IMR-90 (cell line): ENCODE results near the gene ARMH3. TPM values are rescaled to one million over a fixed set of nuclear protein-coding genes. Genes with fewer than 3 reads are reported as not detected.
A peak's percentile ranks its signal among the peaks of the same experiment; 100 is the strongest.

Experiments used
- ATAC-seq: fragments of 200-7000 bp; cut with Tn5 transposase; 2 replicates; pipeline ENCODE4 v1.9.1; 2020; ENCODE audit warnings: low read depth, mild to moderate bottlenecking, moderate library complexity
- BruUV-seq: library from RNA; stranded (reverse); fragments of 400-500 nt; replicated peaks from 2 replicates; lab custom pipeline; 2021; lab: Mats Ljungman, UMichigan
- CTCF ChIA-PET: fragments of 300-600 bp; formaldehyde crosslinking; extraction: SDS; loops from one replicate; lab custom pipeline; 2021; ENCODE audit warnings: antibody characterized with exemption; lab: Yijun Ruan, JAX
- POLR2A ChIA-PET: fragments of 300-600 bp; sonication (Branson Sonifier 250); formaldehyde crosslinking; loops from one replicate; lab custom pipeline; 2022; ENCODE audit warnings: antibody characterized with exemption; ENCODE audit not compliant: unreplicated experiment; lab: Charles Lee
- DNase-seq: peaks from one replicate; pipeline ENCODE4 v3.0.0; 2013
- H2AFZ ChIP-seq: replicated peaks from 2 replicates; pipeline ENCODE3; 2013; ENCODE audit warnings: low read length, mild to moderate bottlenecking; ENCODE audit not compliant: poor library complexity
- H2AK5ac ChIP-seq: 2 replicates; pipeline ENCODE4 v1.6.1; 2013; ENCODE audit warnings: low read depth, low read length, inconsistent platforms
- H2AK9ac ChIP-seq: replicated peaks from 2 replicates; pipeline ENCODE3; 2013; ENCODE audit warnings: mild to moderate bottlenecking, low read depth, low read length, moderate library complexity; ENCODE audit not compliant: poor library complexity
- H2BK120ac ChIP-seq: 2 replicates; pipeline ENCODE4 v1.6.1; 2013; ENCODE audit warnings: low read depth, low read length, inconsistent platforms
- H2BK15ac ChIP-seq: 3 replicates; pipeline ENCODE4 v1.6.1; 2013; ENCODE audit warnings: low read depth, low read length, inconsistent platforms
- H2BK20ac ChIP-seq: 2 replicates; pipeline ENCODE4 v1.6.1; 2013; ENCODE audit warnings: low read depth, mild to moderate bottlenecking, inconsistent platforms, low read length, moderate library complexity
- H2BK5ac ChIP-seq: 2 replicates; pipeline ENCODE4 v1.6.1; 2013; ENCODE audit warnings: mild to moderate bottlenecking, low read depth, low read length, inconsistent platforms; ENCODE audit not compliant: poor library complexity, severe bottlenecking
- H3K14ac ChIP-seq: replicated peaks from 2 replicates; pipeline ENCODE4 v1.6.1; 2013; ENCODE audit warnings: low read depth, low read length, inconsistent platforms
- H3K18ac ChIP-seq: 2 replicates; pipeline ENCODE4 v1.6.1; 2013; ENCODE audit warnings: low read depth, low read length, control low read depth
- H3K23ac ChIP-seq: 2 replicates; pipeline ENCODE4 v1.6.1; 2013; ENCODE audit warnings: low read depth, low read length, inconsistent platforms
- H3K27ac ChIP-seq: 2 replicates; pipeline ENCODE4 v1.5.1; 2013; ENCODE audit warnings: mild to moderate bottlenecking, control low read depth, low read length; ENCODE audit not compliant: insufficient read depth
- H3K27me3 ChIP-seq: 2 replicates; pipeline ENCODE4 v1.6.1; 2013; ENCODE audit warnings: low read length; ENCODE audit not compliant: control insufficient read depth, insufficient read depth
- H3K36me3 ChIP-seq: 2 replicates; pipeline ENCODE4 v1.6.1; 2013; ENCODE audit warnings: low read length, mixed read lengths; ENCODE audit not compliant: control insufficient read depth, insufficient read depth
- H3K4ac ChIP-seq: 2 replicates; pipeline ENCODE4 v1.6.1; 2013; ENCODE audit warnings: low read depth, low read length, inconsistent platforms
- H3K4me1 ChIP-seq: 2 replicates; pipeline ENCODE4 v1.6.1; 2013; ENCODE audit warnings: low read length, mixed read lengths; ENCODE audit not compliant: control insufficient read depth, insufficient read depth
- H3K4me2 ChIP-seq: 2 replicates; pipeline ENCODE4 v1.6.1; 2013; ENCODE audit warnings: low read depth, mild to moderate bottlenecking, control low read depth, low read length, moderate library complexity
- H3K4me3 ChIP-seq: 2 replicates; pipeline ENCODE4 v1.5.1; 2013; ENCODE audit warnings: low read depth, mild to moderate bottlenecking, control low read depth, low read length, moderate library complexity; ENCODE audit not compliant: insufficient read depth
- H3K56ac ChIP-seq: 2 replicates; pipeline ENCODE4 v1.6.1; 2013; ENCODE audit warnings: low read length, inconsistent platforms; ENCODE audit not compliant: insufficient read depth; ENCODE audit errors: extremely low read depth
- H3K79me1 ChIP-seq, 2 experiments: 2 replicates each; pipeline ENCODE4 v1.6.1; 2013; ENCODE audit warnings: low read length in 2 of 2, inconsistent platforms in 1 of 2, low read depth in 1 of 2
- H3K9ac ChIP-seq: 2 replicates; pipeline ENCODE4 v1.6.1; 2013; ENCODE audit warnings: low read depth, low read length, control low read depth
- H3K9me1 ChIP-seq: 2 replicates; pipeline ENCODE4 v1.6.1; 2013; ENCODE audit warnings: low read length, inconsistent platforms; ENCODE audit not compliant: insufficient read depth
- H3K9me3 ChIP-seq: 2 replicates; pipeline ENCODE4 v1.6.1; 2013; ENCODE audit warnings: low read length; ENCODE audit not compliant: control insufficient read depth, insufficient read depth
- H4K20me1 ChIP-seq: 2 replicates; pipeline ENCODE4 v1.6.1; 2013; ENCODE audit warnings: low read length, inconsistent platforms; ENCODE audit not compliant: insufficient read depth
- H4K5ac ChIP-seq: 2 replicates; pipeline ENCODE4 v1.6.1; 2013; ENCODE audit warnings: mild to moderate bottlenecking, low read depth, low read length, control low read depth
- H4K8ac ChIP-seq, 2 experiments: 2 replicates each; pipeline ENCODE4 v1.6.1; 2013; ENCODE audit warnings: low read depth in 2 of 2, low read length in 2 of 2, control low read depth in 1 of 2, inconsistent platforms in 1 of 2
- H4K91ac ChIP-seq: 2 replicates; pipeline ENCODE4 v1.6.1; 2013; ENCODE audit warnings: low read depth, low read length, inconsistent platforms; ENCODE audit not compliant: insufficient read depth
- CHD1 ChIP-seq: IDR thresholded peaks from 2 replicates; pipeline ENCODE4 v1.6.1; 2012; ENCODE audit warnings: low read depth, low read length, improper control_type of control experiment
- WGBS, 2 experiments: methylation state at CpG; one replicate each; pipeline versions ENCODE4 v1.1.5 to v1.1.7; 2013; ENCODE audit warnings: missing lambda C conversion rate in 2 of 2; ENCODE audit not compliant: insufficient read length in 1 of 2; ENCODE audit errors: extremely low coverage in 2 of 2; 5-methylcytosine and 5-hydroxymethylcytosine counted together
- dilution Hi-C: fragments of 300-500 bp; cut with HindIII; formaldehyde crosslinking; loops from one replicate; pipeline ENCODE4 v1.14.3; 2018; ENCODE audit warnings: low sequenced_read_pairs; ENCODE audit not compliant: unreplicated experiment
- in situ Hi-C: fragments of 300-500 bp; cut with MboI; formaldehyde crosslinking; loops from 3 replicates; pipeline ENCODE4 v1.14.3; 2019; ENCODE audit warnings: low sequenced_read_pairs, inconsistent platforms, mixed read lengths
- intact Hi-C: fragments of 100-400 bp; cut with micrococcal nuclease; formaldehyde crosslinking; loops from 2 replicates; pipeline ENCODE4 v1.10.0; 2022
- polyA plus RNA-seq, 3 experiments: library from polyadenylated mRNA; depleted of rRNA; stranded (reverse); fragments of >200 nt; gene quantifications; 2 replicates each; pipeline ENCODE4 v1.2.3, GENCODE V29; 2012; ENCODE audit warnings: low replicate concordance in 1 of 3
- total RNA-seq: library from RNA; depleted of rRNA; stranded (reverse); fragments of >200 nt; gene quantifications from 2 replicates; pipeline ENCODE4 v1.2.3, GENCODE V29; 2012

ARMH3 gene
- total and polyA plus RNA-seq, 2 of the 4 experiments (the other 2 are of a cell fraction), result 12.1 to 13.1 TPM

- no peaks in the 10 kb centered on the region for H3K36me3 ChIP-seq
- ATAC-seq (no peak), DNase-seq (no peak)
- H2AK5ac ChIP-seq, result no peak overlapping the region
- H3K9me1 ChIP-seq, result peaks cover 21% of the 10 kb centered on the region
- no peak overlapping the region for H3K14ac ChIP-seq
- H3K27me3 ChIP-seq, result no peaks in the 10 kb centered on the region
- intact Hi-C loops (no loop called here), dilution Hi-C loops (no loop called here), in situ Hi-C loops (no loop called here)
- no peak overlapping the region for H2AFZ ChIP-seq
- H2BK20ac ChIP-seq, result no peak overlapping the region
- no TSS peak for BruUV-seq
- H3K18ac ChIP-seq, result no peak overlapping the region
- H2BK15ac ChIP-seq, result no peak overlapping the region
- WGBS, 2 experiments, result no CpG with 5 or more reads among the region's 1 CpG
- no peak overlapping the region for H2BK5ac ChIP-seq
- no peak overlapping the region for H3K27ac ChIP-seq
- H3K4ac ChIP-seq, result no peak overlapping the region
- H4K20me1 ChIP-seq, result peaks cover 8% of the 10 kb centered on the region; the same call in 1 of the 2 replicates
- H3K4me1 ChIP-seq, result peaks cover 6% of the 10 kb centered on the region
- no peak overlapping the region for H2AK9ac ChIP-seq
- H3K23ac ChIP-seq, result peak overlapping the region; percentile 56; the same call in 1 of the 2 replicates
- H3K79me1 ChIP-seq, result peaks cover 0 to 19% of the 10 kb centered on the region in 2 experiments; a peak in 2 of 4 replicates
- no peak overlapping the region for H4K5ac ChIP-seq
- H4K8ac ChIP-seq, result no peak overlapping the region
- H3K4me2 ChIP-seq, result no peak overlapping the region
- POLR2A ChIA-PET, result no interaction called here
- H3K4me3 ChIP-seq, result no peak overlapping the region
- no peak overlapping the region for H3K56ac ChIP-seq
- no peak for TF ChIP-seq CHD1
- CTCF ChIA-PET, result no interaction called here
- H2BK120ac ChIP-seq, result no peak overlapping the region
- no peak overlapping the region for H3K9ac ChIP-seq
- H4K91ac ChIP-seq, result no peak overlapping the region
- H3K9me3 ChIP-seq, result no peaks in the 10 kb centered on the region
Observed at GRCh38 chr10:101833466-101833865, 222.5 kb downstream of the ARMH3 start.
